ENCODE measurements around the gene EGLN2. TPM values are rescaled to one million over a fixed set of nuclear protein-coding genes. Genes with fewer than 3 reads are reported as not detected.
"Not testable (repeated sequence)": the region's sequence is repeated elsewhere in the genome, so short reads cannot be mapped to it uniquely, and the experiment has no call there.

Gene EGLN2
- total and polyA plus RNA-seq, 7 donors, result 60.9 to 106 (median 97.1) TPM

GRCh38 chr19:40763526-40763925, 35.5 kb upstream of the EGLN2 start:
- WGBS, 2 donors, result 92 to 95% methylated on average over 7 of the region's 7 CpGs
- H3K4me1 ChIP-seq, result no peaks in the 10 kb centered on the region
- no peaks in the 10 kb centered on the region for H3K27me3 ChIP-seq
- H3K27ac ChIP-seq, result no peak overlapping the region
- no peak for DNase-seq
- TF ChIP-seq POLR2AphosphoS5 (IDR thresholded peaks at IDR 0.05), result no peak
- H3K9me3 ChIP-seq, result no peaks in the 10 kb centered on the region
- H3K36me3 ChIP-seq, result peaks cover 59 to 86% (median 71%) of the 10 kb centered on the region in 4 donors
- intact Hi-C loops (cut with DNase I), result no loop called here
- no peak overlapping the region for H3K4me3 ChIP-seq

- intact Hi-C loops (cut with DNase I), result no loop called here
- TF ChIP-seq EP300 (IDR thresholded peaks at IDR 0.05), result no peak
- no peak for TF ChIP-seq POLR2AphosphoS5 (IDR thresholded peaks at IDR 0.05)
- no peak for TF ChIP-seq CTCF (IDR thresholded peaks at IDR 0.05)
- TF ChIP-seq POLR2A (IDR thresholded peaks at IDR 0.05), result no peak
- no peak for DNase-seq
- H3K27ac ChIP-seq, result no peak overlapping the region
- H3K4me1 ChIP-seq, result no peaks in the 10 kb centered on the region
- H3K9me3 ChIP-seq, result no peaks in the 10 kb centered on the region
- 88 to 90% methylated on average over 10 of the region's 10 CpGs for WGBS, 2 donors
- peaks cover 56 to 82% (median 68%) of the 10 kb centered on the region in 4 donors for H3K36me3 ChIP-seq
- no peak overlapping the region for H3K4me3 ChIP-seq
- H3K27me3 ChIP-seq, result no peaks in the 10 kb centered on the region
Observed at GRCh38 chr19:40763963-40764362, 35.0 kb upstream of the EGLN2 start.

DNA sequence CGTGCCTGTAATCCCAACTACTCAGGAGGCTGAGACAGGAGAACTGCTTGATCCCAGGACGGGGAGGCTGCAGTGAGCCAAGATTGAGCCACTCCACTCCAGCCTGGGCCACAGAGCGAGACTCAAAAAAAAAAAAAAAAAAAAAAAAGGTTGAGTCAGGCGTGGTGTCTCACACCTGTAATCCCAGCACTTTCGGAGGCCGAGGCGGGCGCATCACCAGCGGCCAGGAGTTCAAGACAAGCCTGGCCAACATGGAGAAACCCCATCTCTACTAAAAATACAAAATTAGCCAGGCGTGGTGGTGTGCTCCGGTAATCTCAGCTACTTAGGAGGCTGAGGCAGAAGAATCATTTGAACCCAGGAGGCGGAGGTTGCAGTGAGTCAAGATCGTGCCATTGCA, 32.6 kb upstream of the EGLN2 start:
- H3K27me3 ChIP-seq; intact Hi-C loops (cut with DNase I); H3K9me3 ChIP-seq; H3K4me3 ChIP-seq; H3K27ac ChIP-seq; DNase-seq; H3K4me1 ChIP-seq: not testable (repeated sequence)
- peaks cover 42 to 57% (median 47%) of the 10 kb centered on the region in 4 donors for H3K36me3 ChIP-seq
- 96 to 97% methylated on average over 13 of the region's 13 CpGs for WGBS, 2 donors

DNA sequence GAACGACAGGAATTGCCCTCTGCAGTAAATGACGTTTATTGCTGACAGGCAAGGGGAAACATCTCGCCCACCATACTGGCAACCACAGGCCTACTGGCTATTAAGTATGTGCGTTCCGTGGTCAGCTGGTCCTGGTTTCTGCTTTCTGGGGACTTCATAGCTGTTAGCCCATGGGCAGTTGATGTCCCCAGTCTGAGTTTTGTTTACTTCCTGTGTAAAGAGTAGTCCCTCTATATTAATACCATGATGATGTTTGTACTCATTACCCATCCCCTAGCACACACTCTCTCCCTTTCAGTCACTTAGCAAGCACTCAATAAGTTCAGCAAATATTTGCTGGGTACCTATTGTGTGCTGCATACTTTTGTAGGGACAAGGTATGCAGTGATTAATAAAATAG, 30.1 kb upstream of the EGLN2 start:
- H3K27me3 ChIP-seq, result no peaks in the 10 kb centered on the region
- TF ChIP-seq CTCF (IDR thresholded peaks at IDR 0.05), result no peak
- TF ChIP-seq POLR2A (IDR thresholded peaks at IDR 0.05), result no peak
- TF ChIP-seq EP300 (IDR thresholded peaks at IDR 0.05), result no peak
- no peak for TF ChIP-seq POLR2AphosphoS5 (IDR thresholded peaks at IDR 0.05)
- H3K27ac ChIP-seq, result no peak overlapping the region
- H3K9me3 ChIP-seq, result no peaks in the 10 kb centered on the region
- no peaks in the 10 kb centered on the region for H3K4me1 ChIP-seq
- 85% methylated on average over 5 of the region's 5 CpGs for WGBS, 2 donors
- intact Hi-C loops (cut with DNase I), result no loop called here
- H3K4me3 ChIP-seq, result no peak overlapping the region
- no peak for DNase-seq
- H3K36me3 ChIP-seq, result peaks cover 17 to 33% (median 22%) of the 10 kb centered on the region in 4 donors

- WGBS, 2 donors, result 90 to 92% methylated on average over 10 of the region's 10 CpGs
- H3K4me3 ChIP-seq; H3K36me3 ChIP-seq; H3K9me3 ChIP-seq; H3K27me3 ChIP-seq; H3K4me1 ChIP-seq; intact Hi-C loops (cut with DNase I); H3K27ac ChIP-seq; DNase-seq: not testable (repeated sequence)
Observed at GRCh38 chr19:40771101-40771862, 27.7 kb upstream of the EGLN2 start.

GRCh38 chr19:40774916-40775631, 23.9 kb upstream of the EGLN2 start, which contains the start of gene MIA:
Gene MIA, plus strand, starts transcription at chr19:40775521. Its CDS starts 22 bp downstream, at chr19:40775543.
- 82 to 83% methylated on average over 9 of the region's 9 CpGs for WGBS, 2 donors
- H3K4me3 ChIP-seq, result peak within 1 kb of the TSS in 1 of 4 donors; percentile 16
- no peak for DNase-seq
- peaks cover 0 to 22% (median 14%) of the 10 kb centered on the region in 4 donors for H3K4me1 ChIP-seq
- H3K9me3 ChIP-seq, result no peaks in the 10 kb centered on the region
- peak within 1 kb of the TSS in 2 of 4 donors; percentile 95 to 97 for H3K27ac ChIP-seq
- intact Hi-C loops (cut with DNase I), result loop anchor here (2.0 kb wide), 1 partner anchor 20 kb away; no protein-coding TSS in a partner anchor
- no peaks in the 10 kb centered on the region for H3K27me3 ChIP-seq
- TF ChIP-seq POLR2A (IDR thresholded peaks at IDR 0.05) (no peak), EP300 (IDR thresholded peaks at IDR 0.05) (no peak), CTCF (IDR thresholded peaks at IDR 0.05) (no peak), POLR2AphosphoS5 (IDR thresholded peaks at IDR 0.05) (no peak)
- no peaks in the 10 kb centered on the region for H3K36me3 ChIP-seq

All from sigmoid colon (tissue), 7 donors.